HG03103 (cell line): Measurements from ENCODE around the gene EPHA4.

Experiments
- ATAC-seq: cut with Tn5 transposase; IDR thresholded peaks from one replicate; pipeline ENCODE4 v1.9.1; 2021; ENCODE audit warnings: low read depth; ENCODE audit not compliant: unreplicated experiment

Gene EPHA4

DNA sequence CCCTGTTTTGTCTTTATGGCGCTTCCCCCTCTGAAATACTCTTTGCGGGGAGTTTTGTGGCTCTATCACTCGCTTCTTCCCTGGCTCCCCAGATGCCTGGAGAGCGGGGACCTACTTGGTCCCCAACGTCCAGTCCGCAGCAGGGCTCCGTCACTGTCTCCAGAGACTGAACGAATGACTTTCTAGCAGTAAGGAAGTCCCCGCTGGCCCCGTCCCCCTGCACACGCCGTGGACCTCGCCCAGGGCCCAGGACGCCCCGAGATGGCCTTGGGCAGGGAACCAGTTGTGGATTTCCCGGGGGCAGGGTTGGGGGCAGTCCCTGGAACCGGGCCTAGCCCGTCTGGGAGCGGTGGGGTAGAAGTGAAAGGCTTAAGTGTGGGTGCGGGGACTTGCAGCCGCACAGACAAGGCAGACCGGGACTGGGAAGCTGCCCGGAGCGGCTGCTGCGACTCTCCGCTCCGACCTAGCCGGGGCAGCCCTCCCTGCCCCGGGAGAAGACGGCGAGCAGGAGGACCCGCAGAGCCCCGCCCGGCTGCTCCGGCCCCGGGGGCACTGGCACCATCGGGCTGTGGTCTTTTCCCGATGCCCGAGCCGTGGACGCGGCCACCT lies 821 bp upstream of the EPHA4 start:
- peak; percentile 17 for ATAC-seq

DNA sequence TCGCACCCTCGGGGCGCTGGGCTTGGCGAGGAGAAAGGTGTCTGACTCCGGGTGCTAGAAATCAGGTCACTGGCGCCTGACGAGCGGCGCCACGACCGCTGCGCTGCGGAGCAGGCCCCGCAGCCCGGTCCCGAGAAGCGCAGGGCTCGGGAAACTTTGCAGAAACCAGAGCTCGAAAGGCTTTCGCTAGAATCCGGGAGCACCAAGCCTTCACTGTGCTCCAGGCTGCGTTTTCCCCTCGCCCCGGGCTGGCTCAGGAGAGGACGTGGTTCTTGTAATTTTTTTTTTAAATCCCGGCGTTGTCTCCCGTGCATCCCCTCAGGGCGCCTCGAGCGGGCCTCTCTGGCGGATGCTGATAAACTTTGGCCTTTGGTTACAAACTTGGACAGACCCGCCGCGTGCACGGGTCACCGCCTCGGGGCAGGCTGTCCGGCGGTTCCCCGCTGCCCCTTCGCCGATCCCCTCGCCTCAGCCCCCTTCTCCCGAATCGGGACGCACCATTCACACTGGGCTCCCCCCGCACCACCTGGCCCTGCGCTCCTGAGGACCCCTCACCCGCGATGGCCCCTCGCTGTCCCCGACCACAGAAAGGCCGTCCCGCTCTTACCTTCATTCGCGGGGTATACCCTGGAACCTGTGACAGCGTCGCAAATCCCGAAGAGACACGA lies 419 bp downstream of the EPHA4 start:
- peak; percentile 5 for ATAC-seq

DNA sequence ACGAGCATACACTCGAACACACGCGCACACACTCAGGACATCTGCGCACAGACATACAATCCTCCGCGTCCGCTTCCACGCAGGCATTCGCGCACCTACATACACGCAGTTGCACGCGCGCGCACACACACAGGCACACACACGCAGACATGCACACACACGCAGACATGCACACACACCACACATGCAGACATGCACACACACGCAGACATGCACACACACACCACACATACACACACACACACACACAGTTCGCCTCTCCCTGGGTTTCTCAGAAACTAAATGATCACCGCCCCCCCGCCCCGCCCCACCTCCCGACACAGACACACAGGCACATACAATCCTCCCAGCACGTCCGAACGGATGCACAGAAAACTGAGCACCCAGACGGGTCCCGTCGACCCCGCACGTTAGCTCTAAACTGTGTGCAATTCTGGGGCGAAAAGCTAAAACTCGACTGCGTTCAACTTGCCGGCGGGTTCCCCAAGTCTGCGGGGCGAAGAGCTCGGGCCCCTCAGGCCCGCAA lies 1.0 kb downstream of the EPHA4 start:
- ATAC-seq: no peak

DNA sequence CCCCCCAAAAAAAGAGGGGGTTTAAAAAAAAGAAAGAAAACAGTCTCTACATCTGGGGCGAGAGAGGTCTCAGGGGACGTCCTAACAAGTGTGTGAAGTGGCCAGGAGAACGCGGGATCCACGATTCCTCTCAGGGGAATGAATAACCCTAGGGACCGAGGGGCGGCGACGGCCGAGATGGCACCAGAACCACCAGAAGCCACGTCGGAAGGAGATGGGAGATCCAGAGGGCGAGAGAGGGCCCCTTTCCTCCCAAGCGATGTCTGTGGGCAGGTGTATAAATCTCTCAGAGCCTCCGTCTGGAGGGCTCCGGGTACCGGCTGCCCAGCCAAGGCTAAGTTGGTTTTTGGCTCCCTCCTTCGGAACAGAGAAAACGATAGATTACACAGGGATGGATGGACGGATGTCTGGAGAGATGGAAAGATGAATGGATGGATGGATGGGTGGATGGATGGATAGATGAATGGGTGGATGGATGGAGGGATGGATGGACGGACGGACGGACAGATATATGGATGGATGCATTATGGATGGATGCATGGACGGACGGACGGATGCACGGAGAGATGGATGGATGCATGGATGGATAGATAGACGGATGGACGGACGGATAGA lies 1.7 kb downstream of the EPHA4 start:
- no peak for ATAC-seq

DNA sequence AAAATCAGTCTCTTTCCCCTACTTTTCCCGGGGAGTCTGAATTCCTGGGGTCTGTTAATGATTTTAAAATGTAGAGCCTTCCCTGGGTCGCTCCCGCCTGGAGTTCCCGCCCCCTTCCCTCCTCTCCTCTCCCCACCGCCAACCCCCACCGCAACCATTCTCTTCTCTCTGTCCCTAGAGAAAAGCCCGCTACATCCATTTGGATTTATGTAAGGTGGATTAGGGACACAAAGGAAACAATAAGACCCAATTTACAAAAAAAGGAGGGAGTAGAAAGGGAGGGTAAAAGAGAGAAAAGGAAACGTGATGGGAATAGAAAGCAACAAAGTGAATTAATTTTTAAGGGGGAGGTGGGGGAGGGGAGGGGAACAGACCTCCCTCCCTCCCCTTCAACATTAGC lies 2.2 kb downstream of the EPHA4 start:
- no peak for ATAC-seq

DNA sequence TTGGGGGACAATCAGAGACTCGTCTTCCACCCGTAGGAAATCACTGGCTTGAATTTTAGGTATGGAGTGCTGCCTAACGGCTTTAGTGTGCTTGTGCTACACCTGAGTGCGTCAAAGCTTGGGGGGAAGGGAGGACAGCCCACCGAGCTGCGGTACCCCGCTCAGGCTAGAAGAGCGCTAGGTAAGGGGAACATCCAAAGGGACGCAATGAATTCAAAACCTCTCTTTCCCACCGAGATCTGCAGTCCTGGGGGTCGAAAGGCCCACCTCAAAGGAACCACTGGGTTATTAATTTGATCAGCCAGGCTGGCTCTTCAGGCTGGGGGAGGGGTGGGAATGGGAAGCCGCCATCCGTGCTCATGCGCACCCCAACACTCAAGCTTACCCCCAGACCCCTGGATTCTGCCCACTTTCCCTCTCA lies 2.7 kb downstream of the EPHA4 start:
- ATAC-seq: no peak

DNA sequence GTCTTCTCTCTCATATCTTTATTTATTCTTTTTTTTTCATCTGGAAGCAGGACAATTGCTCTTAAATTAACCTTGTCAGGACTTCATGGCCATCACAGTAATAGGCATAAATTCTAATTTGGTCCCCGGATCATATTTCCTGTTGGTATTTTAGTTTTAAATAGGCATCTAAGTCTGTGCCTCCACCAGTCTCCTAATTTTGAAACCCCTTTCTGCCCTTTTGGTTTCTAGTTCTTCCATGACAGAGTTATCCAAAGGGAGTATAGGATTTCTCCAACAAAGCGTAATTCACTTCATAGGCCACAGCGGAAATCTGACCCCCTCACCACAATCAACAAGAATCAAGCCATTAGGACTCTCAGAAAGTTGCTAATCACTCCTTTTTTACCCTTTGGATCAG lies 3.8 kb downstream of the EPHA4 start:
- ATAC-seq: no peak

DNA sequence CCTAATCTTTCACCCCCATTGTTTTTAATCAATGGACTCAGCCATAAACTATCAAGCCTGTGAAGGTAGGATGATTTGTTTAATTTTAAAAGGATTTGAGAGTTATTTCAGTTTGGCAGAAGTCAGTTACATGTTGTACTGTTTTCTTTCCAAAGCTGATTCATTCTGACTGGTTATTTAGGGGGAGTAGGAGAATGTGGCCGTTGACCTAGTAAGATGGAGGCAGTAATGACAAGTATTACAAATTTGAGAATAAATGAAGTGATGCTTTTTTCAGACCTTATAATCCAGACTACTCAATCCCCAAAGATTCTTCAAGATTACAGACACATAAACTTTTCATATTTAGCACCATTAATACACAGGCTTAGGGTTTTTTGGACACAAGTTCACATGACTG lies 4.3 kb downstream of the EPHA4 start:
- no peak for ATAC-seq

DNA sequence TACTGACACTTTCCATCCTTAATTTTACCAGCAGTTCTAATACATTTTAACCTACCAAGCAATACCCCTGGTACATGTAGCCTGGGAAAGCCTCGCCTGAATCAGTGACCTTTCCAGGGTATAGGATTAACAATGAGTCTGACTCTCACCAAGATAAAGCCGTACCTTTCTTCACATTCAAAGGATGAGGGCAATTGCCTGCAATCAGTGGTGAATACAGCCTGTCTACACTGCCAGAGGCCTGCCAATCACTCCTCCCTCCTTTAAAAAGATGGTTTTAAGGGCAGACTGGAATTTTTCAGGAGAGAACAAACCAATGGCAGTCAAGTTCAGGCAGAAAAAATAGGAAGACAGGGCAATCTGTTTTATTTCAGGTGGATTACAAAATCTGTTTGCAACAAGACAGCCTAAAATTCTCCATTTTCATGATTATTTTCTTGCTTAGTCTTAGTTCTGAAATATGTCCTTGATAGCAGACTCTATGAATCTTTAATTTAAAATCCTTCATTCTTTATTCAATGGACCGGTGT lies 4.8 kb downstream of the EPHA4 start:
- no peak for ATAC-seq

DNA sequence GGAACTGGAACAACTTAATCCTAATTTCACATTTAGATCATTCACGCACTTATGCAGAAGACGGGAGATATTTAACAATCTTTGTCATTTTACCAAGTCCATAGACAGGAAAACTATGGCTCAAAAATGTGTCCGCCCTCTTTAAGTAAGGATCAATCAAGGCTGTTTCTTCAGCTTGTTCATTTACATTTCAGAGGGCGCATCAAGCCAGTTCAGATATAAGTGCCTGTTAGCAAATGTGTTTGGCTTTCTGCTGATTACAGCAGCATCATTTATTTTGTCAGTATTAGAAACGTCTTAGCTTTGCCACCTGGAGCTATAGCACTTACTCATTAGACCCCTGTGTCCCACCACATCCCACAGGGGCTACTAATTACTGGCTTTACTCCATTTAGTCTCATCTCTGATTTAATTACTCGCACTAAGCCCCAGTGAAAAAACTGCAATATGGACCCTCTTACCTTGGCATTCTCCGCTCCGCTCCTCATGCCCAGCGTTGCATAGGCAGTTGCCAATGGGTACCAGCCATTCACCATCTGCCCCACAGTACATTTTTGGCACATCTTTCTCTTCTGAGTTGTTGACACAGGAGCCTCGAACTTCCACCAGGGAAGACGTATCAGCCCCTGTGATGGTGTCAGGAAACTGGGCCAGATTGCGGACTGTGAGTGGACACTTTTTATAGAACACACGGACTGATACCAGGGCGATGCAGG lies 8.7 kb downstream of the EPHA4 start:
- no peak for ATAC-seq

DNA sequence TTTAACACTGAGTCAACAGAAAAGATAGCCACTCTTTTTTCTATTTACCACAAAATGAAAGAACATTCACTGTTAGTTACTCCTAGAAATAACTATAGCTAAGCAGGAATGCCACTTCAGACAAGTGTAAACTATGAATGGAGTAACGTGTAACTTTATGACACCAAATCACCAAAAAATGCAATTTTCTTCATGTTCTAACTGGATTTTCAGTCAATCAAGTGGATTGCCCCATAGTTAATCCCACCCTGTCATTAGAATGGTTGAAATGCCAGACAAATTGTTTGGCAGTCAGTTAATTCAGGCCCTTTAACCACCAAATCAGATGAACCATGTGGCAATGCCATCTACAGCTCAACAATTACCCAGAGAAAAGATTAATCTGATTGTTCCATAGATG lies 9.9 kb downstream of the EPHA4 start:
- no peak for ATAC-seq

DNA sequence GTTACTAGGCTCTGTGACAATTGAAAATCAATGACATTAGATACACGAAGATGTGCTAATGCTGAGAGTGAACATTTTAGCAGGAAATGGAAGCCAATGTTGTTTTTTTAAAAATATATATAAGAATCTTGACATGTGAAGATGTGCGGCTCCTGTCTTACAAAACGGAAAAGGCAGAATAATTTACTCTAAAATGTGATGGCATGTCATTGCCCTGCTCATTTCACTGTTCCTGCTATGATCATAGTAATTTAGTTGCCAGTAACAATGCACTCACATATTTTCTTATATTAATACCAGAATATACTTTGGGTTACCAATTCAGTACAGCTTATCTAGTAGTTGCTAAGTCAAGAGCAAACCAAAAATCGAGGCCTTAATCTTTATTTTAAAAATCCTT lies 10.3 kb downstream of the EPHA4 start:
- ATAC-seq: no peak

DNA sequence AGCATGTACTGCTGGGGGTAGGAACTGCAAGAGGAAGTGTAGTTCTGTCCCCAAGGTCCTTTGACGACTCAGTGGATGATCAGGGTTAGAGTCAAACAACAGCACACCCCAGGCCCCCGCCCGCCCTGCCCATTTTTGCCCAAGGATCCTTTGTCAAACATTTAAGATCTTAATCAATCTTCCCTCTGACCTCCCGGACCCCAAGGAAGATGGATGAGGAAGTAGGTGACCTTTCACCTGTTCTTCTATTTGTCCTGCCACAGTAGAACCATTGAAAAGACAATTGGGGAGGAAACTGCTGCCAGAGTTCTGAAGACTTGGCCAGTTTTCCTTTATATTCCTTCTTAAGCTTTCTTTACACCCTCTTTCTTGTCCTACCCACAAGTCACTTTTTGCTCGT lies 12.1 kb downstream of the EPHA4 start:
- ATAC-seq: no peak

DNA sequence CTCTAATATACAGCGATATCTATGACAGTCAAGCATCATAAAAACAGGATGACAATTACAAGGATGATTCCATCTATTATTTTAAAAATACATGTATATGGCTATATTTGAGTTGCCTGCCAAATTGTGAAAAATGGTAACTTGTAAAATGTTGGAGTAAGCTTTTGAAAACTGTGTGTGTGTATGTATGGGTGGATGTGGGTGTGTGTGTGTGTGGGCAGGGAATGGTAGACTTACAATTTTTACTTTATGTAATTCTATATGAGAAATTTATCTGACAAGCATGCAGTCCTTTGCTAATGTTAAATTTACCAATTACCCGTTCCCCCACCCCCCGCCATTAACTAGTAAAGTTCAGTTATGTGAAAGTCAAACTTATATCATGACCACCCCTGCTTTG lies 14.0 kb downstream of the EPHA4 start:
- ATAC-seq: no peak

DNA sequence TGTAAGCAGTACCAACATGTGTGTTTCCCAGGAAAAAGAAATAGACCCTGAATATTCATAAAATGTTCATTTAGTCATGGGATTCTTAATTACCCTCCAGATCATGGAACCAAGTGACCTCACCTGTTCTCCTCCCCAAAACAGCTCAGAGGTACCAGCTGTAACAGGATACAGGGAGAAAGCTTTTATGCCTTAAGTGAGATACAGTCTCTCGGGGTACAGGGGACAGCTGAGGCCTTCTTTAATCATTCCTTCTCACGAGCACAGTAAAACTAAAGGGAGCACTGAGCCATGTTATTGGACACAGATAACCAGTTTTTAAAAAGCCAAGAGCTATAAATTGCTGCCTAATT lies 16.6 kb downstream of the EPHA4 start:
- ATAC-seq: peak; percentile 23

DNA sequence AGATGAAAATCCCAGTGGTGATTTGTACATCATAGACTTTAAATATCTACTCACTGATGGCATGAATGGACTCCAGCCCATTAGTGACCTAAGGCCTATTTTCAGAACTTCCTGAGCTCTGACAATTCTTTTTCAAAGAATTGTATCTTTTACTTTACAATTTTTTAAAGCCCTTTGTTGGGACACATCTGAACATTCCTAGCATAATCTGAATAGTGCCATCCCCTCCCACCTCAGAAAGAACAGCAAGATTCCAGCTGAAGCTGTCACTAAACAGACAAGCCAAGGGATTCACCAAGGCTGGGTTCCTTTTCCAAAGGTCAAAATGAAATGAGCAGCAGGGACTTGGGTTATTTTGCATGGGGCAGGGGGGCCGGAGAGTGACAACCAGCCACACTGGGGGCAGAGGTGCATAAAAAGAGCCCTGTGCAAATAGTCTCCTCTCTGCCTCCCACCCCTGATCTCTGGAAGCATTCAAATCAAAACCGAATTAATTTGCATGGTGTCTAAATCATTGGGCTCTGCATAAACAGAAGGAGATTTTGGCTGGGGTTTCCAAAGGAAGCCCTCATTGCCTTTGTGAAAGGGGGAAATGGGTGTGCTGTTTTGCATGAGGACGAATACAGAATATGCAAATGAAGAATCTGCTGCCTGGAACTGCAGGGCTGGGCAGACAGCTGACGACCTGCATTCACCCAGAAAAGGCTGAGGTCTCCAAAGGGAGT lies 17.2 kb downstream of the EPHA4 start:
- ATAC-seq: peak; percentile 97

DNA sequence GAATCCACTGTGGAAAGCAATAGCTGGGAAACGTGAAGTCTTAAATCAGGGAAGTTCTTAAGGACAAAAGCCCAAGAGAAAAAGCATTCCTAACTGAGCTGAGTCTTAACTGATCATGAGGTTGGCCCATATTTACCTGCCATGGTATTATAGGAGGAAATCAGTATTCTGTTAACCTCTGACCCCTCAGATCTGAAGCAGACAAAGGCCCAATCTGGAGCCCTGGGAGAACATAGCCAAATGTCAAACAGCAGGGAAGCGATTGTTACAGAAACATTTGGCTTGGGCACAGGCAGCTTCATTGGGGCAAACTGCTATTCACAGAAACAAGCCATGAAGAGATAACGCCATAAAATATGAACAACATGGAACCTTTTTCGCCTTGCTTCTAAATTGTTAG lies 18.8 kb downstream of the EPHA4 start:
- ATAC-seq: no peak

DNA sequence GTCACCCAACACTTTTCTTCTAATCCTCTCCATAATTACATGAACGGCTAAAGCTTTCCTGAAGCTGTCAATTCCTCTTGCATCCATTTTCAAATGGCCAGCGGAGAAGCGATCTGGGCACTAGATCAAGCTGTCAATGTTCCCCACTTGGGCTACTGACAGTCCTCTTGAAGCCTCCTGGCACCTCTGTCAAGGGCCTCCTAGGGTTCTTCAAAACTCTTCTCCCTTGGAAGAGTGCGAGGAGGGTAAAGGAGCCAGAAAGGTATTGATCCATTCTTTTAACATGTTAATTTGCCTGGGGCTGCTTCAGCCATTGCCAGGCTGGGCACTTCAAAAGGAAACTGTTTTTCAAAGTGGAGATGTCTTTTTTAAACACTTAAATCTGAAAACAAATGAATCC lies 19.8 kb downstream of the EPHA4 start:
- no peak for ATAC-seq

DNA sequence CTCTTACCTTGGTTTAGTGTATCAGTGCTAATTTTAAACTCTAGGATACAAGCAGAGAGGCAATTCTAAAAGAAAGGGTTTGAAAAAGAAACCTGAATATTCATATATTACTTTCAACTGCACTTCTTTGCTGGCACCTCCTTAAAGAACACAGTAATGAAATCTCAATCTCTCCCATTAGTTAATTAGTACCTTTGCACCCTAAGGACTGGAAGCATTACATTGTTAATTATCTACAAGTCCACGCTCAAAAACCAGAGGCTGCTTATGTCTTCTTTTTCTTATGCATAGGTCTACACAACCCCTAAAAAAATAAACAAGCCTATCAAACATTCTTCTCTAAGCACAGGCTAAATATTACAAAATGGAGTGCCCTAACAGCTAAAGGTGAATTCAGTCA lies 20.2 kb downstream of the EPHA4 start:
- ATAC-seq: no peak

DNA sequence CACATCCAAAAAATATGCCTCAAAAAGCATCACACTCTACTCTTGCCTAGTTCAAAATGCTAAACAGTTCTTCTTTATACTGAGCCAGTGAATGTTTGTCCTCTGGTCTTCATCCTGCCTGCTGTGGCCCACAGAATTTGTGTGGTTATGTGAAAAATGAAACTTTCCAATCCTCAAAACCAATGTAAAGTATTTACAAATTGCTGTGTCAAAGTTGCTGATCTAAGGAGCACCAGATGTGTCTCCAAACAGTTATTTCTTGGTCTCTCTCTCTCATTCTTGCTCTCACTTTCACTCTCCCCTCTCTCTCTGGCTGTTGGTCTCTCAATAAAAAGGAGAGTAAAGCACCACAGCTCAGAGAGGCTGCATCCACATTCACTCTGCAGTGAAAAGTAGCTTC lies 23.0 kb downstream of the EPHA4 start:
- ATAC-seq: no peak
